ENCODE results near the gene ZNF335.

DNA sequence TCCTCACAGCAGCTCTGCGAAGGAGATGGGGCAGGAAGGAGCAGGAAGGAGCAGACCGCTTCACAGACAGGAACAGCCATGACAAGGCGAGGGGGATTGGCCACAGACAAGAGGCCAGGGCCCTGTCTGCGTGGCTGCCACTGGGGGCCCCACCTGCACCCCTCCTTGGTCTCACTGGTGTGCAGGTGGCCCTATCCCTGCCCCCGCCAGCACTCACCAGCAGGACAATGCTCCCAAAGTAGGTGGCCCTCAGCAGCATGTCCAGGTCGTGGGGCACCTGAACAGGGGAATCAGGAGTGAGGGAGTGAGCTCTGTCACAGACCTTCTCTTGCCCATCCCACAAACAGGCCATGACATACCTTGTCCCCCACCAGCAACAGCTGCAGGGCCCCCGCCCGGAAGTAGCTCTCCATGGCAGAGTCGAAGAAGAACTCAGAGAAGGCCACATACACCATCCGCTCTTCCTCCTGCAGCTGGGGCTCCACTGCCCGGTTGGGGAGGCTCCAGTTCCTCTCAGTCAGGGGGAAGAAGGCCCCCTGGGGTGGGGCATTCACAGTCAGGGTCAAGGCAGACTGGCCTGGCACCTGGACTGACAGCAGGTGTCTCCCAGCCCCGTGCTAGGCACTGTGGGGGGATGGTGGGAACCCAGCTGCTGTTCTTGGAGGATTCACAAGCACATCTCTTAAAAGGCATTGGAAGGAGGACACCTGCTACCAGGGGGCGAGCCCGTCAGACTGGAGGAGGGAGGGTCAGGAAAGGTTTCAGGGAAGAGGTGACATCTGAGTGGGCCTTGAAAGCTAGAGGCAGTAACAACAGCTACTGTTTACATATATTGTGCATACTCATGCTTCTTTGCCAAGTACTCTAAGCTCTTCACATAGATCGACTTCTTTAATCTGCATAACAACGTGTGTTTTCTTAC is 67.2 kb downstream of the ZNF335 start:
- TF ChIP-seq POLR2A (IDR thresholded peaks at IDR 0.05) (no peak), EP300 (IDR thresholded peaks at IDR 0.05) (no peak), POLR2AphosphoS5 (IDR thresholded peaks at IDR 0.05) (no peak)
- TF ChIP-seq, protein P1, sequence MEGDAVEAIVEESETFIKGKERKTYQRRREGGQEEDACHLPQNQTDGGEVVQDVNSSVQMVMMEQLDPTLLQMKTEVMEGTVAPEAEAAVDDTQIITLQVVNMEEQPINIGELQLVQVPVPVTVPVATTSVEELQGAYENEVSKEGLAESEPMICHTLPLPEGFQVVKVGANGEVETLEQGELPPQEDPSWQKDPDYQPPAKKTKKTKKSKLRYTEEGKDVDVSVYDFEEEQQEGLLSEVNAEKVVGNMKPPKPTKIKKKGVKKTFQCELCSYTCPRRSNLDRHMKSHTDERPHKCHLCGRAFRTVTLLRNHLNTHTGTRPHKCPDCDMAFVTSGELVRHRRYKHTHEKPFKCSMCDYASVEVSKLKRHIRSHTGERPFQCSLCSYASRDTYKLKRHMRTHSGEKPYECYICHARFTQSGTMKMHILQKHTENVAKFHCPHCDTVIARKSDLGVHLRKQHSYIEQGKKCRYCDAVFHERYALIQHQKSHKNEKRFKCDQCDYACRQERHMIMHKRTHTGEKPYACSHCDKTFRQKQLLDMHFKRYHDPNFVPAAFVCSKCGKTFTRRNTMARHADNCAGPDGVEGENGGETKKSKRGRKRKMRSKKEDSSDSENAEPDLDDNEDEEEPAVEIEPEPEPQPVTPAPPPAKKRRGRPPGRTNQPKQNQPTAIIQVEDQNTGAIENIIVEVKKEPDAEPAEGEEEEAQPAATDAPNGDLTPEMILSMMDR (IDR thresholded peaks at IDR 0.05), result no peak
